ENCODE data around the gene MCU. TPM values are rescaled to one million over a fixed set of nuclear protein-coding genes. Genes with fewer than 3 reads are reported as not detected.

MCU gene
- total and polyA plus RNA-seq, 7 experiments from 2014 or later = 4.8 to 14.3 (median 10.7) TPM

GRCh38 chr10:72830625-72831024, 138.7 kb downstream of the MCU start:
- no peaks in the 10 kb centered on the region for H3K9me3 ChIP-seq (ENCODE audit: control insufficient read depth in 2 of 3, low read length in 3 of 3)
- Mint-ChIP-seq H3K4me1 (no peaks in the 10 kb centered on the region), H3K36me3 (no peaks in the 10 kb centered on the region), H3K27me3 (no peaks in the 10 kb centered on the region), H3K27ac (no peak overlapping the region), H3K9me3 (no peaks in the 10 kb centered on the region), H3K4me3 (no peak overlapping the region)
- intact Hi-C loops (cut with micrococcal nuclease) = loop anchor here in 1 of 2 donors (10.0 kb wide), 1 partner anchor 786 kb away; no protein-coding TSS in a partner anchor
- no peak for DNase-seq
- H3K27ac ChIP-seq (ENCODE audit: low read depth, low read length) = no peak overlapping the region
- H3K4me3 ChIP-seq (ENCODE audit: low read length) = no peak overlapping the region
- H3K36me3 ChIP-seq (ENCODE audit: control insufficient read depth in 2 of 3, insufficient read depth in 3 of 3, low read length in 3 of 3) = peaks cover 0 to 3% (median 0%) of the 10 kb centered on the region in 3 experiments
- no peaks in the 10 kb centered on the region for H3K4me1 ChIP-seq (ENCODE audit: control insufficient read depth in 2 of 2, insufficient read depth in 2 of 2, low read length in 2 of 2)
- ATAC-seq = no peak
- POLR2A ChIA-PET = no interaction called here
- CTCF ChIA-PET = interaction anchor here (1.7 kb wide), 1 partner anchor 466 kb away, joined by 8 read pairs; no protein-coding TSS in a partner anchor
- H3K27me3 ChIP-seq (ENCODE audit: control insufficient read depth in 2 of 2, insufficient read depth in 2 of 2, low read length in 2 of 2) = no peaks in the 10 kb centered on the region

GRCh38 chr10:72831696-72832409, 139.9 kb downstream of the MCU start:
- H3K4me1 ChIP-seq (ENCODE audit: control insufficient read depth in 2 of 2, insufficient read depth in 2 of 2, low read length in 2 of 2) = no peaks in the 10 kb centered on the region
- POLR2A ChIA-PET = no interaction called here

GRCh38 chr10:72832701-72833100, 140.8 kb downstream of the MCU start:
- Mint-ChIP-seq H3K27me3 (no peaks in the 10 kb centered on the region), H3K27ac (peak overlapping the region in 2 of 9 donors; percentile 11 to 31), H3K4me3 (no peak overlapping the region), H3K9me3 (no peaks in the 10 kb centered on the region), H3K36me3 (no peaks in the 10 kb centered on the region), H3K4me1 (no peaks in the 10 kb centered on the region)
- H3K4me3 ChIP-seq (ENCODE audit: low read length) = no peak overlapping the region
- POLR2A ChIA-PET = interaction anchor here (0.6 to 2.1 kb wide), 2 partner anchors 308 to 468 kb away, joined by 4 to 10 read pairs; no protein-coding TSS in a partner anchor
- H3K27ac ChIP-seq (ENCODE audit: low read depth, low read length) = no peak overlapping the region
- no peaks in the 10 kb centered on the region for H3K27me3 ChIP-seq (ENCODE audit: control insufficient read depth in 2 of 2, insufficient read depth in 2 of 2, low read length in 2 of 2)
- ATAC-seq (no peak), DNase-seq (no peak)
- H3K36me3 ChIP-seq (ENCODE audit: control insufficient read depth in 2 of 3, insufficient read depth in 3 of 3, low read length in 3 of 3) = peaks cover 0 to 3% (median 0%) of the 10 kb centered on the region in 3 experiments
- H3K4me1 ChIP-seq (ENCODE audit: control insufficient read depth in 2 of 2, insufficient read depth in 2 of 2, low read length in 2 of 2) = no peaks in the 10 kb centered on the region
- H3K9me3 ChIP-seq (ENCODE audit: control insufficient read depth in 2 of 3, low read length in 3 of 3) = no peaks in the 10 kb centered on the region
- CTCF ChIA-PET = interaction anchor here (0.7 to 4.8 kb wide), 5 partner anchors 12 to 783 kb away, joined by 3 to 41 read pairs (median 4); no protein-coding TSS in a partner anchor
- intact Hi-C loops (cut with micrococcal nuclease) = loop anchor here in 1 of 2 donors (10.0 kb wide), 1 partner anchor 788 kb away; no protein-coding TSS in a partner anchor

More at GRCh38 chr10:72831696-72832409, 139.9 kb downstream of the MCU start:
- Mint-ChIP-seq H3K9me3 (no peaks in the 10 kb centered on the region), H3K4me3 (no peak overlapping the region), H3K27ac (peak overlapping the region in 2 of 9 donors; percentile 23 to 31), H3K27me3 (no peaks in the 10 kb centered on the region), H3K36me3 (no peaks in the 10 kb centered on the region), H3K4me1 (no peaks in the 10 kb centered on the region)
- CTCF ChIA-PET = interaction anchor here (0.6 to 1.7 kb wide), 4 partner anchors 460 to 783 kb away, joined by 3 to 8 read pairs (median 4); no protein-coding TSS in a partner anchor
- intact Hi-C loops (cut with micrococcal nuclease) = loop anchor here in 1 of 2 donors (10.0 kb wide), 1 partner anchor 787 kb away; no protein-coding TSS in a partner anchor
- Histone ChIP-seq H3K27ac (ENCODE audit: low read depth, low read length) (no peak overlapping the region), H3K9me3 (ENCODE audit: control insufficient read depth in 2 of 3, low read length in 3 of 3) (no peaks in the 10 kb centered on the region), H3K4me3 (ENCODE audit: low read length) (no peak overlapping the region), H3K27me3 (ENCODE audit: control insufficient read depth in 2 of 2, insufficient read depth in 2 of 2, low read length in 2 of 2) (no peaks in the 10 kb centered on the region), H3K36me3 (ENCODE audit: control insufficient read depth in 2 of 3, insufficient read depth in 3 of 3, low read length in 3 of 3) (peaks cover 0 to 3% (median 0%) of the 10 kb centered on the region in 3 experiments)
- DNase-seq = no peak
- no peak for ATAC-seq

GRCh38 chr10:72834183-72834825, 142.4 kb downstream of the MCU start:
- Mint-ChIP-seq H3K27ac (no peak overlapping the region), H3K9me3 (no peaks in the 10 kb centered on the region), H3K36me3 (peaks cover 0 to 3% (median 3%) of the 10 kb centered on the region in 5 donors), H3K27me3 (no peaks in the 10 kb centered on the region), H3K4me3 (no peak overlapping the region), H3K4me1 (peaks cover 0 to 1% (median 0%) of the 10 kb centered on the region in 7 donors)
- Histone ChIP-seq H3K4me1 (ENCODE audit: control insufficient read depth in 2 of 2, insufficient read depth in 2 of 2, low read length in 2 of 2) (no peaks in the 10 kb centered on the region), H3K27me3 (ENCODE audit: control insufficient read depth in 2 of 2, insufficient read depth in 2 of 2, low read length in 2 of 2) (no peaks in the 10 kb centered on the region), H3K9me3 (ENCODE audit: control insufficient read depth in 2 of 3, low read length in 3 of 3) (no peaks in the 10 kb centered on the region), H3K27ac (ENCODE audit: low read depth, low read length) (no peak overlapping the region), H3K4me3 (ENCODE audit: low read length) (no peak overlapping the region), H3K36me3 (ENCODE audit: control insufficient read depth in 2 of 3, insufficient read depth in 3 of 3, low read length in 3 of 3) (peaks cover 0 to 3% (median 0%) of the 10 kb centered on the region in 3 experiments)
- POLR2A ChIA-PET = interaction anchor here (2.1 kb wide), 1 partner anchor 470 kb away, joined by 10 read pairs; no protein-coding TSS in a partner anchor
- CTCF ChIA-PET = interaction anchor here (0.5 to 4.8 kb wide), 10 partner anchors 10 to 497 kb away, joined by 3 to 41 read pairs (median 3); no protein-coding TSS in a partner anchor
- peak in 7 of 9 donors; percentile 28 to 61 (median 43) for DNase-seq
- intact Hi-C loops (cut with micrococcal nuclease) = loop anchor here (1.0 to 10.0 kb wide), 4 partner anchors 140 to 790 kb away; partner anchors contain the start of gene MCU (in 1 of the 2)
- peak; percentile 73 for ATAC-seq

GRCh38 chr10:72840319-72840718, 148.4 kb downstream of the MCU start:
- ATAC-seq (no peak), DNase-seq (no peak)
- H3K4me3 ChIP-seq (ENCODE audit: low read length) = no peak overlapping the region
- intact Hi-C loops (cut with micrococcal nuclease) = no loop called here
- ChIA-PET CTCF (no interaction called here), POLR2A (no interaction called here)
- Mint-ChIP-seq H3K4me1 (peaks cover 0 to 3% (median 0%) of the 10 kb centered on the region in 7 donors), H3K9me3 (no peaks in the 10 kb centered on the region), H3K36me3 (peaks cover 0 to 5% (median 4%) of the 10 kb centered on the region in 5 donors), H3K27me3 (no peaks in the 10 kb centered on the region), H3K4me3 (no peak overlapping the region), H3K27ac (no peak overlapping the region)
- no peaks in the 10 kb centered on the region for H3K4me1 ChIP-seq (ENCODE audit: control insufficient read depth in 2 of 2, insufficient read depth in 2 of 2, low read length in 2 of 2)
- H3K9me3 ChIP-seq (ENCODE audit: control insufficient read depth in 2 of 3, low read length in 3 of 3) = no peaks in the 10 kb centered on the region
- H3K27ac ChIP-seq (ENCODE audit: low read depth, low read length) = no peak overlapping the region
- no peaks in the 10 kb centered on the region for H3K36me3 ChIP-seq (ENCODE audit: control insufficient read depth in 2 of 3, insufficient read depth in 3 of 3, low read length in 3 of 3)
- no peaks in the 10 kb centered on the region for H3K27me3 ChIP-seq (ENCODE audit: control insufficient read depth in 2 of 2, insufficient read depth in 2 of 2, low read length in 2 of 2)

GRCh38 chr10:72841487-72841886, 149.5 kb downstream of the MCU start:
- no peak overlapping the region for H3K27ac ChIP-seq (ENCODE audit: low read depth, low read length)
- Mint-ChIP-seq H3K9me3 (no peaks in the 10 kb centered on the region), H3K36me3 (peaks cover 0 to 7% (median 4%) of the 10 kb centered on the region in 5 donors), H3K4me1 (peaks cover 0 to 3% (median 0%) of the 10 kb centered on the region in 7 donors), H3K27me3 (no peaks in the 10 kb centered on the region), H3K4me3 (no peak overlapping the region), H3K27ac (no peak overlapping the region)
- intact Hi-C loops (cut with micrococcal nuclease) = no loop called here
- CTCF ChIA-PET = no interaction called here
- no peak overlapping the region for H3K4me3 ChIP-seq (ENCODE audit: low read length)
- ATAC-seq (no peak), DNase-seq (no peak)
- H3K4me1 ChIP-seq (ENCODE audit: control insufficient read depth in 2 of 2, insufficient read depth in 2 of 2, low read length in 2 of 2) = no peaks in the 10 kb centered on the region
- POLR2A ChIA-PET = no interaction called here
- no peaks in the 10 kb centered on the region for H3K36me3 ChIP-seq (ENCODE audit: control insufficient read depth in 2 of 3, insufficient read depth in 3 of 3, low read length in 3 of 3)
- H3K9me3 ChIP-seq (ENCODE audit: control insufficient read depth in 2 of 3, low read length in 3 of 3) = no peaks in the 10 kb centered on the region
- H3K27me3 ChIP-seq (ENCODE audit: control insufficient read depth in 2 of 2, insufficient read depth in 2 of 2, low read length in 2 of 2) = no peaks in the 10 kb centered on the region

Measured in naive thymus-derived CD4-positive, alpha-beta T cell (primary cell).